IMR-90 (cell line): Measurements from ENCODE around the gene ETV3L. TPM values are rescaled to one million over a fixed set of nuclear protein-coding genes. Genes with fewer than 3 reads are reported as not detected.

Experiments
- ATAC-seq: fragments of 200-7000 bp; cut with Tn5 transposase; 2 replicates; pipeline ENCODE4 v1.9.1; 2020; ENCODE audit warnings: low read depth, mild to moderate bottlenecking, moderate library complexity
- BruUV-seq: library from RNA; stranded (reverse); fragments of 400-500 nt; replicated peaks from 2 replicates; lab custom pipeline; 2021; lab: Mats Ljungman, UMichigan
- CTCF ChIA-PET: fragments of 300-600 bp; formaldehyde crosslinking; extraction: SDS; loops from one replicate; lab custom pipeline; 2021; ENCODE audit warnings: antibody characterized with exemption; lab: Yijun Ruan, JAX
- POLR2A ChIA-PET: fragments of 300-600 bp; sonication (Branson Sonifier 250); formaldehyde crosslinking; loops from one replicate; lab custom pipeline; 2022; ENCODE audit warnings: antibody characterized with exemption; ENCODE audit not compliant: unreplicated experiment; lab: Charles Lee
- DNase-seq: peaks from one replicate; pipeline ENCODE4 v3.0.0; 2013
- H2AFZ ChIP-seq: replicated peaks from 2 replicates; pipeline ENCODE3; 2013; ENCODE audit warnings: low read length, mild to moderate bottlenecking; ENCODE audit not compliant: poor library complexity
- H2AK5ac ChIP-seq: 2 replicates; pipeline ENCODE4 v1.6.1; 2013; ENCODE audit warnings: low read depth, low read length, inconsistent platforms
- H2AK9ac ChIP-seq: replicated peaks from 2 replicates; pipeline ENCODE3; 2013; ENCODE audit warnings: mild to moderate bottlenecking, low read depth, low read length, moderate library complexity; ENCODE audit not compliant: poor library complexity
- H2BK120ac ChIP-seq: 2 replicates; pipeline ENCODE4 v1.6.1; 2013; ENCODE audit warnings: low read depth, low read length, inconsistent platforms
- H2BK15ac ChIP-seq: 3 replicates; pipeline ENCODE4 v1.6.1; 2013; ENCODE audit warnings: low read depth, low read length, inconsistent platforms
- H2BK20ac ChIP-seq: 2 replicates; pipeline ENCODE4 v1.6.1; 2013; ENCODE audit warnings: low read depth, mild to moderate bottlenecking, inconsistent platforms, low read length, moderate library complexity
- H2BK5ac ChIP-seq: 2 replicates; pipeline ENCODE4 v1.6.1; 2013; ENCODE audit warnings: mild to moderate bottlenecking, low read depth, low read length, inconsistent platforms; ENCODE audit not compliant: poor library complexity, severe bottlenecking
- H3K14ac ChIP-seq: replicated peaks from 2 replicates; pipeline ENCODE4 v1.6.1; 2013; ENCODE audit warnings: low read depth, low read length, inconsistent platforms
- H3K18ac ChIP-seq: 2 replicates; pipeline ENCODE4 v1.6.1; 2013; ENCODE audit warnings: low read depth, low read length, control low read depth
- H3K23ac ChIP-seq: 2 replicates; pipeline ENCODE4 v1.6.1; 2013; ENCODE audit warnings: low read depth, low read length, inconsistent platforms
- H3K27ac ChIP-seq: 2 replicates; pipeline ENCODE4 v1.5.1; 2013; ENCODE audit warnings: mild to moderate bottlenecking, control low read depth, low read length; ENCODE audit not compliant: insufficient read depth
- H3K27me3 ChIP-seq: 2 replicates; pipeline ENCODE4 v1.6.1; 2013; ENCODE audit warnings: low read length; ENCODE audit not compliant: control insufficient read depth, insufficient read depth
- H3K36me3 ChIP-seq: 2 replicates; pipeline ENCODE4 v1.6.1; 2013; ENCODE audit warnings: low read length, mixed read lengths; ENCODE audit not compliant: control insufficient read depth, insufficient read depth
- H3K4ac ChIP-seq: 2 replicates; pipeline ENCODE4 v1.6.1; 2013; ENCODE audit warnings: low read depth, low read length, inconsistent platforms
- H3K4me1 ChIP-seq: 2 replicates; pipeline ENCODE4 v1.6.1; 2013; ENCODE audit warnings: low read length, mixed read lengths; ENCODE audit not compliant: control insufficient read depth, insufficient read depth
- H3K4me2 ChIP-seq: 2 replicates; pipeline ENCODE4 v1.6.1; 2013; ENCODE audit warnings: low read depth, mild to moderate bottlenecking, control low read depth, low read length, moderate library complexity
- H3K4me3 ChIP-seq: 2 replicates; pipeline ENCODE4 v1.5.1; 2013; ENCODE audit warnings: low read depth, mild to moderate bottlenecking, control low read depth, low read length, moderate library complexity; ENCODE audit not compliant: insufficient read depth
- H3K56ac ChIP-seq: 2 replicates; pipeline ENCODE4 v1.6.1; 2013; ENCODE audit warnings: low read length, inconsistent platforms; ENCODE audit not compliant: insufficient read depth; ENCODE audit errors: extremely low read depth
- H3K79me1 ChIP-seq, 2 experiments: 2 replicates each; pipeline ENCODE4 v1.6.1; 2013; ENCODE audit warnings: low read length in 2 of 2, inconsistent platforms in 1 of 2, low read depth in 1 of 2
- H3K9ac ChIP-seq: 2 replicates; pipeline ENCODE4 v1.6.1; 2013; ENCODE audit warnings: low read depth, low read length, control low read depth
- H3K9me1 ChIP-seq: 2 replicates; pipeline ENCODE4 v1.6.1; 2013; ENCODE audit warnings: low read length, inconsistent platforms; ENCODE audit not compliant: insufficient read depth
- H3K9me3 ChIP-seq: 2 replicates; pipeline ENCODE4 v1.6.1; 2013; ENCODE audit warnings: low read length; ENCODE audit not compliant: control insufficient read depth, insufficient read depth
- H4K20me1 ChIP-seq: 2 replicates; pipeline ENCODE4 v1.6.1; 2013; ENCODE audit warnings: low read length, inconsistent platforms; ENCODE audit not compliant: insufficient read depth
- H4K5ac ChIP-seq: 2 replicates; pipeline ENCODE4 v1.6.1; 2013; ENCODE audit warnings: mild to moderate bottlenecking, low read depth, low read length, control low read depth
- H4K8ac ChIP-seq, 2 experiments: 2 replicates each; pipeline ENCODE4 v1.6.1; 2013; ENCODE audit warnings: low read depth in 2 of 2, low read length in 2 of 2, control low read depth in 1 of 2, inconsistent platforms in 1 of 2
- H4K91ac ChIP-seq: 2 replicates; pipeline ENCODE4 v1.6.1; 2013; ENCODE audit warnings: low read depth, low read length, inconsistent platforms; ENCODE audit not compliant: insufficient read depth
- BHLHE40 ChIP-seq: fragments of 150-350 bp; IDR thresholded peaks from 2 replicates; pipeline ENCODE4 v1.6.1; 2016; ENCODE audit warnings: mild to moderate bottlenecking, low read depth, low read length
- CEBPB ChIP-seq: IDR thresholded peaks from 2 replicates; pipeline ENCODE4 v1.6.1; 2012; ENCODE audit warnings: low read depth, low read length, improper control_type of control experiment
- CHD1 ChIP-seq: IDR thresholded peaks from 2 replicates; pipeline ENCODE4 v1.6.1; 2012; ENCODE audit warnings: low read depth, low read length, improper control_type of control experiment
- CTCF ChIP-seq: conservative IDR thresholded peaks from 2 replicates; pipeline ENCODE4 v1.5.1; 2012; ENCODE audit warnings: mild to moderate bottlenecking, low read depth, low read length, improper control_type of control experiment
- FOS ChIP-seq: fragments of 150-350 bp; IDR thresholded peaks from 2 replicates; pipeline ENCODE4 v1.6.1; 2016; ENCODE audit warnings: low read depth, low read length
- MAFK ChIP-seq: IDR thresholded peaks from 2 replicates; pipeline ENCODE4 v1.6.1; 2012; ENCODE audit warnings: low read depth, low read length, improper control_type of control experiment
- MAZ ChIP-seq: IDR thresholded peaks from 2 replicates; pipeline ENCODE4 v1.6.1; 2012; ENCODE audit warnings: low read depth, mild to moderate bottlenecking, low read length, improper control_type of control experiment, moderate library complexity, borderline replicate concordance
- MXI1 ChIP-seq: IDR thresholded peaks from 2 replicates; pipeline ENCODE4 v1.6.1; 2012; ENCODE audit warnings: low read depth, mild to moderate bottlenecking, low read length, moderate library complexity, borderline replicate concordance
- NFE2L2 ChIP-seq: fragments of 150-350 bp; IDR thresholded peaks from 2 replicates; pipeline ENCODE4 v1.6.1; 2016; ENCODE audit warnings: low read depth, mild to moderate bottlenecking, low read length
- POLR2A ChIP-seq: IDR thresholded peaks from 2 replicates; pipeline ENCODE4 v1.6.1; 2012; ENCODE audit warnings: mild to moderate bottlenecking, low read depth, low read length
- RAD21 ChIP-seq: IDR thresholded peaks from 2 replicates; pipeline ENCODE4 v1.6.1; 2012; ENCODE audit warnings: low read length, improper control_type of control experiment
- RCOR1 ChIP-seq: IDR thresholded peaks from 2 replicates; pipeline ENCODE4 v1.6.1; 2012; ENCODE audit warnings: mild to moderate bottlenecking, low read length, improper control_type of control experiment; ENCODE audit not compliant: insufficient replicate concordance
- RFX5 ChIP-seq: IDR thresholded peaks from 2 replicates; pipeline ENCODE4 v1.8.0; 2012; ENCODE audit warnings: low read depth, mild to moderate bottlenecking, low read length, moderate library complexity
- SMC3 ChIP-seq: fragments of 150-350 bp; IDR thresholded peaks from 2 replicates; pipeline ENCODE4 v1.6.1; 2016; ENCODE audit warnings: low read depth, mild to moderate bottlenecking, antibody characterized with exemption, low read length, moderate library complexity
- WGBS, 2 experiments: methylation state at CpG; one replicate each; pipeline versions ENCODE4 v1.1.5 to v1.1.7; 2013; ENCODE audit warnings: missing lambda C conversion rate in 2 of 2; ENCODE audit not compliant: insufficient read length in 1 of 2; ENCODE audit errors: extremely low coverage in 2 of 2; 5-methylcytosine and 5-hydroxymethylcytosine counted together
- dilution Hi-C: fragments of 300-500 bp; cut with HindIII; formaldehyde crosslinking; loops from one replicate; pipeline ENCODE4 v1.14.3; 2018; ENCODE audit warnings: low sequenced_read_pairs; ENCODE audit not compliant: unreplicated experiment
- in situ Hi-C: fragments of 300-500 bp; cut with MboI; formaldehyde crosslinking; loops from 3 replicates; pipeline ENCODE4 v1.14.3; 2019; ENCODE audit warnings: low sequenced_read_pairs, inconsistent platforms, mixed read lengths
- intact Hi-C: fragments of 100-400 bp; cut with micrococcal nuclease; formaldehyde crosslinking; loops from 2 replicates; pipeline ENCODE4 v1.10.0; 2022
- polyA plus RNA-seq, 3 experiments: library from polyadenylated mRNA; depleted of rRNA; stranded (reverse); fragments of >200 nt; gene quantifications; 2 replicates each; pipeline ENCODE4 v1.2.3, GENCODE V29; 2012; ENCODE audit warnings: low replicate concordance in 1 of 3
- total RNA-seq: library from RNA; depleted of rRNA; stranded (reverse); fragments of >200 nt; gene quantifications from 2 replicates; pipeline ENCODE4 v1.2.3, GENCODE V29; 2012
- TF ChIP-seq, protein P1 (sequence below): fragments of 150-350 bp; IDR thresholded peaks from 2 replicates; pipeline ENCODE4 v1.6.1; 2017; ENCODE audit warnings: mild to moderate bottlenecking, antibody characterized with exemption, low read length, low read depth
- TF ChIP-seq, protein P2 (sequence below): fragments of 150-350 bp; IDR thresholded peaks from 2 replicates; pipeline ENCODE4 v1.6.1; 2016; ENCODE audit warnings: low read depth, mild to moderate bottlenecking, low read length, moderate library complexity, borderline replicate concordance

Gene ETV3L
- total and polyA plus RNA-seq, 2 of the 4 experiments (the other 2 are of a cell fraction): not detected

DNA sequence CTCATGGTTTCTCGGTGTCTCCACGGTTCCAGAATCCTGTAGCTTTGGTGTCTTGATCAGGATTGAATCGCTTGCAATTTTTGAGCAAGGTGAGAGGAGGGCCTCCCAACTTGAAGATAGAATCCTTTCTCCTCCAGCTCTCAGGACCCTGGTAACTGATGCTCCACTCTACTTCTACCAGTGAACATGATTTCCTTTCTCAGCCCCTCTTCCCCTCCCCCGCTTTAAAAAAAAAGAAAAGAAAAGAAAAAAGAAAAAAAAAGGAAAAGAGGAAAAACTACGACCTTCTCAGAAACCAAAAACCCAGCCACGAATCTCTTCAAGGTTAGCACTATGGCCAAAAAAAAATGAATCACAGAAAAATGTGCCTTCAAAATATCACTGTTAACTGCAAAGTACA is 55.3 kb downstream of the ETV3L start:
- Histone ChIP-seq H3K4me1 (peaks cover 10% of the 10 kb centered on the region), H3K9ac (peak overlapping the region; percentile 68), H2AK5ac (no peak overlapping the region), H2AK9ac (peak overlapping the region; percentile 53), H4K91ac (no peak overlapping the region), H3K4me2 (peak overlapping the region; percentile 98), H2BK120ac (no peak overlapping the region), H3K27me3 (no peaks in the 10 kb centered on the region), H3K18ac (no peak overlapping the region), H3K36me3 (0 out of 2 replicates have a peak, but pooled peaks cover 1% of the 10 kb centered on the region), H2BK5ac (no peak overlapping the region), H3K9me1 (peaks cover 19% of the 10 kb centered on the region), H2BK15ac (no peak overlapping the region), H3K4me3 (peak overlapping the region; percentile 42), H4K5ac (no peak overlapping the region), H3K4ac (no peak overlapping the region; the same call in 1 of the 2 replicates), H3K79me1 (peaks cover 39 to 53% of the 10 kb centered on the region in 2 experiments), H3K9me3 (no peaks in the 10 kb centered on the region), H3K27ac (no peak overlapping the region), H3K14ac (peak overlapping the region; percentile 24), H2BK20ac (no peak overlapping the region), H3K23ac (peak overlapping the region; percentile 84), H4K20me1 (peaks cover 39% of the 10 kb centered on the region), H3K56ac (peak overlapping the region; percentile 16; the same call in 1 of the 2 replicates), H2AFZ (no peak overlapping the region), H4K8ac (peak overlapping the region in 1 of 2 experiments; percentile 28; a peak in 1 of 4 replicates)
- no TSS peak for BruUV-seq
- dilution Hi-C loops (no loop called here), in situ Hi-C loops (no loop called here), intact Hi-C loops (loop anchor here (5.0 kb wide), 1 partner anchor 37 kb away; no protein-coding TSS in a partner anchor)
- no peak for ATAC-seq
- WGBS, 2 experiments: 0% methylated on average over 1 of the region's 6 CpGs; no CpG with 5 or more reads in 1 of the 2 experiments
- ChIA-PET POLR2A (interaction anchor here (0.6 kb wide), 1 partner anchor 51 kb away, joined by 3 read pairs; no protein-coding TSS in a partner anchor), CTCF (interaction anchor here (0.9 to 1.7 kb wide), 4 partner anchors 17 to 83 kb away, joined by 4 to 6 read pairs (median 4); no protein-coding TSS in a partner anchor)
- no peak for DNase-seq
- TF ChIP-seq CHD1 (no peak), POLR2A (no peak), CTCF (no peak), RFX5 (no peak), FOS (no peak), RAD21 (no peak), MXI1 (no peak), NFE2L2 (no peak), MAZ (no peak), MAFK (no peak), SMC3 (no peak), RCOR1 (no peak), CEBPB (no peak), BHLHE40 (no peak)
- TF ChIP-seq, protein P1, sequence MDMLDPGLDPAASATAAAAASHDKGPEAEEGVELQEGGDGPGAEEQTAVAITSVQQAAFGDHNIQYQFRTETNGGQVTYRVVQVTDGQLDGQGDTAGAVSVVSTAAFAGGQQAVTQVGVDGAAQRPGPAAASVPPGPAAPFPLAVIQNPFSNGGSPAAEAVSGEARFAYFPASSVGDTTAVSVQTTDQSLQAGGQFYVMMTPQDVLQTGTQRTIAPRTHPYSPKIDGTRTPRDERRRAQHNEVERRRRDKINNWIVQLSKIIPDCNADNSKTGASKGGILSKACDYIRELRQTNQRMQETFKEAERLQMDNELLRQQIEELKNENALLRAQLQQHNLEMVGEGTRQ: no peak
- TF ChIP-seq, protein P2, sequence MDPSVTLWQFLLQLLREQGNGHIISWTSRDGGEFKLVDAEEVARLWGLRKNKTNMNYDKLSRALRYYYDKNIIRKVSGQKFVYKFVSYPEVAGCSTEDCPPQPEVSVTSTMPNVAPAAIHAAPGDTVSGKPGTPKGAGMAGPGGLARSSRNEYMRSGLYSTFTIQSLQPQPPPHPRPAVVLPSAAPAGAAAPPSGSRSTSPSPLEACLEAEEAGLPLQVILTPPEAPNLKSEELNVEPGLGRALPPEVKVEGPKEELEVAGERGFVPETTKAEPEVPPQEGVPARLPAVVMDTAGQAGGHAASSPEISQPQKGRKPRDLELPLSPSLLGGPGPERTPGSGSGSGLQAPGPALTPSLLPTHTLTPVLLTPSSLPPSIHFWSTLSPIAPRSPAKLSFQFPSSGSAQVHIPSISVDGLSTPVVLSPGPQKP: no peak
